Spleen (tissue), 11 donors: ENCODE measurements around the gene PCK2. TPM values are rescaled to one million over a fixed set of nuclear protein-coding genes. Genes with fewer than 3 reads are reported as not detected.

ENCODE experiments used
- DNase-seq: peaks from one replicate; pipeline ENCODE4 v3.0.0-alpha.2; 2020
- H3K27ac ChIP-seq, 8 donors: fragments of 200-600 bp; sonication (generic) in 7 of 8; 1 replicate in 4 of 8; 2 replicates in 4 of 8; pipeline versions ENCODE4 v1.5.0 to v1.8.0; 2016 to 2021; ENCODE audit warnings: inconsistent platforms in 4 of 8, mild to moderate bottlenecking in 4 of 8, moderate library complexity in 1 of 8
- H3K27me3 ChIP-seq, 7 donors: fragments of 200-600 bp; sonication (generic) in 6 of 7; replicated peaks in 1 of 7; 1 replicate in 4 of 7; 2 replicates in 3 of 7; pipeline versions ENCODE4 v1.5.0 to v1.8.0; 2016 to 2021; ENCODE audit warnings: inconsistent platforms in 3 of 7, mild to moderate bottlenecking in 1 of 7
- H3K36me3 ChIP-seq, 6 donors: fragments of 200-600 bp; sonication (generic) in 5 of 6; 1 replicate in 4 of 6; 2 replicates in 2 of 6; pipeline versions ENCODE4 v1.5.0 to v1.8.0; 2016 to 2021; ENCODE audit warnings: inconsistent platforms in 2 of 6
- H3K4me1 ChIP-seq, 6 donors: fragments of 200-600 bp; sonication (generic) in 5 of 6; 1 replicate in 3 of 6; 2 replicates in 3 of 6; pipeline versions ENCODE4 v1.5.0 to v1.8.0; 2016 to 2021; ENCODE audit warnings: inconsistent platforms in 3 of 6
- H3K4me3 ChIP-seq, 8 donors: fragments of 200-600 bp; sonication (generic) in 7 of 8; 1 replicate in 4 of 8; 2 replicates in 4 of 8; pipeline versions ENCODE4 v1.5.0 to v1.8.0; 2016 to 2021; ENCODE audit warnings: inconsistent platforms in 4 of 8, mild to moderate bottlenecking in 4 of 8, moderate library complexity in 2 of 8
- H3K9me3 ChIP-seq, 8 donors: fragments of 200-600 bp; sonication (generic) in 7 of 8; 1 replicate in 4 of 8; 2 replicates in 4 of 8; pipeline versions ENCODE4 v1.5.0 to v1.8.0; 2016 to 2021; ENCODE audit warnings: inconsistent platforms in 4 of 8
- POLR2A ChIP-seq, 3 donors: fragments of 450-650 bp; IDR thresholded peaks; one replicate each; pipeline ENCODE4 v1.5.1; 2017; ENCODE audit warnings: antibody characterized with exemption in 3 of 3, mild to moderate bottlenecking in 1 of 3
- POLR2AphosphoS5 ChIP-seq, 3 donors: sonication (generic); formaldehyde crosslinking; IDR thresholded peaks; one replicate each; pipeline ENCODE4 v1.5.1; 2017; ENCODE audit warnings: antibody characterized with exemption in 3 of 3
- WGBS, 5 donors: extraction: QIAGEN DNeasy Blood & Tissue Kit in 3 of 5; methylation state at CpG; one replicate each; pipeline versions ENCODE4 v1.1.5 to v1.1.7; 2013 to 2018; 5-methylcytosine and 5-hydroxymethylcytosine counted together
- intact Hi-C: fragments of 100-400 bp; cut with DNase I; formaldehyde crosslinking; loops from one replicate; pipeline ENCODE4 v1.15.0; 2023; ENCODE audit warnings: low total_unique reads
- polyA plus RNA-seq, 3 donors: library from polyadenylated mRNA; stranded (reverse); fragments of 200-250 nt; gene quantifications; one replicate each; pipeline ENCODE4 v1.2.1, GENCODE V29; 2013
- total RNA-seq, 7 donors: library from RNA; depleted of rRNA in 3 of 7; stranded (reverse); fragments of >200 nt in 3 of 7; fragmentation: NEBNext Ultra II Directional in 4 of 7; extraction: Animal tissue kit (Norgen Biotek cat#: 25700) in 4 of 7; gene quantifications; one replicate each; pipeline versions ENCODE4 v1.1.0 to v1.2.1, GENCODE V29; 2016 to 2021
- TF ChIP-seq, protein P1 (sequence below), 11 experiments: fragments of 200-600 bp in 7 of 11; fragments of 450-650 bp in 4 of 11; sonication (generic) in 4 of 11; IDR thresholded peaks in 8 of 11; conservative IDR thresholded peaks in 3 of 11; 1 replicate in 7 of 11; 2 replicates in 4 of 11; pipeline versions ENCODE4 v1.4.0 to v1.8.0; 2016 to 2021; ENCODE audit warnings: antibody characterized with exemption in 11 of 11, inconsistent platforms in 4 of 11, mild to moderate bottlenecking in 1 of 11
- donor health status: healthy with polysubstance abuse.
- donor health status: DM: no; HTN: no; CAD: no; lungs with moderate emphysema.
- donor health status: DM: no; HTN: no; CAD: no.
- donor health status: Bipolar disorder and iron deficiency.
- donor health status: healthy.
- donor health status: DM: no; HTN: no; CAD: no.
- donor health status: DM: yes; HTN: yes; CAD: no.

Gene PCK2
- total and polyA plus RNA-seq, 10 donors, result 25.3 to 52.3 (median 33.8) TPM

DNA sequence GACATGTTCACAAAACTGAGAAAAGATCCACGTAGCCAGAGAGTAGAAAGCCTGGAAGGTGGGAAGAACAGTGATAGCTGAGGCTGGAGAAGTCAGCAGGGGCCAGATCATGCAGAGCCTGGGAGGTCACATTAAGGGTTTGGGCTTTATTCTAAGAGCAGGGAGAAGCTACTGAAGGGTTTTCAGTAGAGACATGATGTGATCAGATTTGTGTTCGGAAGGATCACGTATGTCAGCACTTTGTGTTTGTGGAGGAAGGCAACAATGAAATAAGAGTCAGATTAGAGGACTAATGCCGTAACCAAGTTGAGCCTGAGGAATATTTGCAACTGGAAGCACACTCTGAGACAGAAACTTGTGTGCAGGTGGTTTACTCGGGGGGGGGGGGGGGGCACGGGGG lies 4.2 kb upstream of the PCK2 start:
- intact Hi-C loops, result loop anchor here (5.0 kb wide), 1 partner anchor 78 kb away; no protein-coding TSS in a partner anchor
- WGBS, 5 donors, result 74 to 89% (median 86%) methylated on average over 6 of the region's 6 CpGs

DNA sequence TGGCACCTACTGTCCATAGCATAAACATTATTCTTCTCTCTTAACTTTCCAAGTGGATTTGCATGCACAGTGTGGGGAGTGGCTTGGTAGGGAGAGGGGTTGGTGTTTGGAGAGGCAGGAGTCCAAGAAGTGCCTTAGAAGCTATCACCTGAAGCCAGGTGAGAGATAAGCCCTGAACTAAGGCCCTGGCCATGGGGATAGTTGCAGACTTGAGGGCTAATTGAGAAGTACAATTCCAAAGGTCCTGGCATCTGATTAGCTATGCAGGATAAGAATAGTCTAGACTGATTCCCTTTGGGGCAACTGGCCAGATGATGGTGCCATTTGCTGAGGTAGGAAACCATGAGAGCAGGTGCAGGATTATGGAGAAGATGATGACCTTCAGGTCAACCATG lies 2.0 kb upstream of the PCK2 start:
- no peak overlapping the region for H3K4me3 ChIP-seq
- peak; percentile 16 for DNase-seq
- TF ChIP-seq POLR2A (IDR thresholded peaks at IDR 0.05) (no peak), POLR2AphosphoS5 (IDR thresholded peaks at IDR 0.05) (no peak)
- TF ChIP-seq, protein P1, sequence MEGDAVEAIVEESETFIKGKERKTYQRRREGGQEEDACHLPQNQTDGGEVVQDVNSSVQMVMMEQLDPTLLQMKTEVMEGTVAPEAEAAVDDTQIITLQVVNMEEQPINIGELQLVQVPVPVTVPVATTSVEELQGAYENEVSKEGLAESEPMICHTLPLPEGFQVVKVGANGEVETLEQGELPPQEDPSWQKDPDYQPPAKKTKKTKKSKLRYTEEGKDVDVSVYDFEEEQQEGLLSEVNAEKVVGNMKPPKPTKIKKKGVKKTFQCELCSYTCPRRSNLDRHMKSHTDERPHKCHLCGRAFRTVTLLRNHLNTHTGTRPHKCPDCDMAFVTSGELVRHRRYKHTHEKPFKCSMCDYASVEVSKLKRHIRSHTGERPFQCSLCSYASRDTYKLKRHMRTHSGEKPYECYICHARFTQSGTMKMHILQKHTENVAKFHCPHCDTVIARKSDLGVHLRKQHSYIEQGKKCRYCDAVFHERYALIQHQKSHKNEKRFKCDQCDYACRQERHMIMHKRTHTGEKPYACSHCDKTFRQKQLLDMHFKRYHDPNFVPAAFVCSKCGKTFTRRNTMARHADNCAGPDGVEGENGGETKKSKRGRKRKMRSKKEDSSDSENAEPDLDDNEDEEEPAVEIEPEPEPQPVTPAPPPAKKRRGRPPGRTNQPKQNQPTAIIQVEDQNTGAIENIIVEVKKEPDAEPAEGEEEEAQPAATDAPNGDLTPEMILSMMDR (IDR thresholded peaks at IDR 0.05 in 8 of 11, conservative IDR thresholded peaks at IDR 0.05 in 3 of 11), result no peak
- no peaks in the 10 kb centered on the region for H3K27me3 ChIP-seq
- H3K36me3 ChIP-seq, result peaks cover 0 to 7% (median 0%) of the 10 kb centered on the region in 6 donors
- H3K9me3 ChIP-seq, result no peaks in the 10 kb centered on the region
- peaks cover 10 to 52% (median 34%) of the 10 kb centered on the region in 6 donors for H3K4me1 ChIP-seq
- peak overlapping the region in 2 of 8 donors; percentile 99 to 100 for H3K27ac ChIP-seq
- intact Hi-C loops, result loop anchor here (5.0 kb wide), 1 partner anchor 80 kb away; no protein-coding TSS in a partner anchor

More for the DNA sequence above, 4.2 kb upstream of the PCK2 start:
- Histone ChIP-seq H3K36me3 (no peaks in the 10 kb centered on the region), H3K4me1 (peaks cover 4 to 31% (median 21%) of the 10 kb centered on the region in 6 donors), H3K4me3 (no peak overlapping the region), H3K27ac (no peak overlapping the region), H3K9me3 (no peaks in the 10 kb centered on the region), H3K27me3 (no peaks in the 10 kb centered on the region)
- peak; percentile 1 for DNase-seq
- TF ChIP-seq POLR2A (IDR thresholded peaks at IDR 0.05), result no peak
- no peak for TF ChIP-seq POLR2AphosphoS5 (IDR thresholded peaks at IDR 0.05)
- TF ChIP-seq, protein P1 (IDR thresholded peaks at IDR 0.05 in 8 of 11, conservative IDR thresholded peaks at IDR 0.05 in 3 of 11), result no peak

DNA sequence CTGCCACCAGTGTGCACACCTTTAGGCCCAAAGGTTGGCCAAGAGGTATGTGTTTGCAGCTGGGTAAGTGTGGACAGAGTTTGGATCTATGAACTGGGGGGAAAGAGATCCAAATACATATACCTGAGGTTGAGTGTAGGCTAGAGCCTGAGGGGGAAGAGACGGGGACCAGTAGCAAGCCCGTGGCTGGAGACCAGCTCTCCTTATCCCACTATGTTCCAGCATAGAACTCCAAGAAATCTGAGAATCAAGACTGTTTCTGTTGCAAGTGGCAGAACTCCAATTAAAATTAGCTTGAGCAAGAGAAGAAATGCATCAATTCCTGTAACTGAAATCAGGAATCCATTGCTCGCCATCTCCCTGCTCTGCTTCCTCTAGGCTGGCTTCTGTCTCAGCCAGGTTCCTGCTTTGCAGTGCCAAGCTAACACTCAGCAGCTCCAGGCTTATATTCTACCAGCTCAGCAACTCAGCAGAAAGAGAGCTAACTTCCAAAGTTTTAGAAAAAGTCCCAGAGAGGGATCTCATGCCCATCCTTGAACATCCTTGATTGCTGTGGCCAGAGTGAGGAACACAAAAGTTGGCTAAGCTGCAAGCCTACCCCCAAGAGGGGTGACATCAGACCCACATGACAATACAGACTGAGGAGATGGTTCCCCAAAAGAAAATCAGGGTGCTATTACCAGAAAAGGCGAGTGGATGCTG lies 1.5 kb upstream of the PCK2 start:
- H3K27ac ChIP-seq, result peak overlapping the region in 4 of 8 donors; percentile 97 to 100 (median 99)

More for the DNA sequence above, 1.5 kb upstream of the PCK2 start:
- Histone ChIP-seq H3K9me3 (no peaks in the 10 kb centered on the region), H3K27me3 (no peaks in the 10 kb centered on the region), H3K36me3 (peaks cover 0 to 12% (median under 1%) of the 10 kb centered on the region in 6 donors), H3K4me1 (peaks cover 10 to 52% (median 34%) of the 10 kb centered on the region in 6 donors), H3K4me3 (no peak overlapping the region)
- DNase-seq, result peak; percentile 35
- WGBS, 5 donors, result 83 to 91% (median 85%) methylated on average over 4 of the region's 4 CpGs
- TF ChIP-seq POLR2AphosphoS5 (IDR thresholded peaks at IDR 0.05) (no peak), POLR2A (IDR thresholded peaks at IDR 0.05) (no peak)
- TF ChIP-seq, protein P1 (IDR thresholded peaks at IDR 0.05 in 8 of 11, conservative IDR thresholded peaks at IDR 0.05 in 3 of 11), result no peak
- intact Hi-C loops, result loop anchor here (5.0 kb wide), 1 partner anchor 80 kb away; no protein-coding TSS in a partner anchor
